Lower leg skin (tissue), 3 donors: Measurements from ENCODE around the gene KREMEN1.

Source experiments
- CTCF ChIP-seq, 3 donors: fragments of 450-650 bp; IDR thresholded peaks; one replicate each; pipeline ENCODE4 v1.5.1; 2016; ENCODE audit warnings: antibody characterized with exemption in 3 of 3, mild to moderate bottlenecking in 3 of 3, moderate library complexity in 2 of 3
- POLR2A ChIP-seq, 2 donors: fragments of 450-650 bp; IDR thresholded peaks; one replicate each; pipeline ENCODE4 v1.6.1; 2016 to 2017; ENCODE audit warnings: antibody characterized with exemption in 2 of 2, mild to moderate bottlenecking in 1 of 2, moderate library complexity in 1 of 2

- TF ChIP-seq CTCF (IDR thresholded peaks at IDR 0.05) (no peak), POLR2A (IDR thresholded peaks at IDR 0.05) (no peak)
Observed at GRCh38 chr22:29152045-29152953, 79.5 kb downstream of the KREMEN1 start.
